Hematopoietic multipotent progenitor cell treated with erythropoietin and hydrocortisone succinate and interleukin-3 and kit ligand, for 4 days (in vitro differentiated cells): ENCODE measurements around the gene GPR65.
A peak's percentile ranks its signal among the peaks of the same experiment; 100 is the strongest.

ENCODE experiments used
- DNase-seq: peaks from one replicate; pipeline ENCODE4 v3.0.0-alpha.2; 2015

Gene GPR65

GRCh38 chr14:88004506-88005036, 364 bp upstream of the GPR65 start:
- no peak for DNase-seq

GRCh38 chr14:88005978-88006851, 1.3 kb downstream of the GPR65 start:
- peak; percentile 89 for DNase-seq

- no peak for DNase-seq
Observed at GRCh38 chr14:88007608-88008007, 2.7 kb downstream of the GPR65 start.

- no peak for DNase-seq
Observed at GRCh38 chr14:88008039-88008742, 3.3 kb downstream of the GPR65 start.

- DNase-seq = no peak
Observed at GRCh38 chr14:88009486-88009885, 4.6 kb downstream of the GPR65 start.

- no peak for DNase-seq
Observed at GRCh38 chr14:88010331-88010730, 5.4 kb downstream of the GPR65 start.

GRCh38 chr14:88012495-88012894, 7.6 kb downstream of the GPR65 start:
- DNase-seq = no peak

GRCh38 chr14:88013750-88014349, 8.9 kb downstream of the GPR65 start:
- DNase-seq = peak; percentile 92

- no peak for DNase-seq
Observed at GRCh38 chr14:88016768-88017167, 11.8 kb downstream of the GPR65 start.

- no peak for DNase-seq
Observed at GRCh38 chr14:88017535-88017934, 12.6 kb downstream of the GPR65 start.

- DNase-seq = peak; percentile 77
Observed at GRCh38 chr14:88023658-88024187, 18.8 kb downstream of the GPR65 start.

GRCh38 chr14:88024252-88025086, 19.5 kb downstream of the GPR65 start:
- peak; percentile 83 for DNase-seq

GRCh38 chr14:88025313-88025712, 20.4 kb downstream of the GPR65 start:
- no peak for DNase-seq

- peak; percentile 39 for DNase-seq
Observed at GRCh38 chr14:88026890-88027289, 22.0 kb downstream of the GPR65 start.

- DNase-seq = no peak
Observed at GRCh38 chr14:88029500-88029899, 24.6 kb downstream of the GPR65 start.

GRCh38 chr14:88030079-88030478, 25.1 kb downstream of the GPR65 start:
- peak; percentile 56 for DNase-seq

GRCh38 chr14:88030892-88031291, 26.0 kb downstream of the GPR65 start:
- DNase-seq = no peak

GRCh38 chr14:88032373-88032772, 27.4 kb downstream of the GPR65 start:
- DNase-seq = no peak

GRCh38 chr14:88034076-88034475, 29.1 kb downstream of the GPR65 start:
- no peak for DNase-seq

- no peak for DNase-seq
Observed at GRCh38 chr14:88036422-88036821, 31.5 kb downstream of the GPR65 start.

GRCh38 chr14:88037325-88037724, 32.4 kb downstream of the GPR65 start:
- DNase-seq = no peak

- DNase-seq = no peak
Observed at GRCh38 chr14:88039197-88039596, 34.3 kb downstream of the GPR65 start.
